ENCODE data around the gene PLVAP.
A peak's percentile ranks its signal among the peaks of the same experiment; 100 is the strongest.
"Not testable (repeated sequence)": the region's sequence is repeated elsewhere in the genome, so short reads cannot be mapped to it uniquely, and the experiment has no call there.

PLVAP gene

GRCh38 chr19:17402982-17403855 lies 26.1 kb upstream of the PLVAP start:
- DNase-seq (ENCODE audit: insufficient read length, low spot score) (no peak), FAIRE-seq (no peak)

GRCh38 chr19:17401628-17402027 lies 24.5 kb upstream of the PLVAP start:
- FAIRE-seq = no peak

GRCh38 chr19:17398902-17399527 lies 21.9 kb upstream of the PLVAP start:
- FAIRE-seq = no peak
- DNase-seq (ENCODE audit: insufficient read length, low spot score) = no peak

More at GRCh38 chr19:17401628-17402027, 24.5 kb upstream of the PLVAP start:
- DNase-seq (ENCODE audit: insufficient read length, low spot score) = no peak

- FAIRE-seq = peak; percentile 81
Measured at GRCh38 chr19:17394891-17395415, 17.8 kb upstream of the PLVAP start.

GRCh38 chr19:17393914-17394313 lies 16.8 kb upstream of the PLVAP start, which contains the start of gene CCDC194:
Gene CCDC194, minus strand, starts transcription at chr19:17394196. Its CDS starts 38 bp downstream, at chr19:17394158.
- FAIRE-seq (no peak), DNase-seq (ENCODE audit: insufficient read length, low spot score) (no peak)

More at GRCh38 chr19:17394891-17395415, 17.8 kb upstream of the PLVAP start:
- peak; percentile 72 for DNase-seq (ENCODE audit: insufficient read length, low spot score)

GRCh38 chr19:17393002-17393401 lies 15.9 kb upstream of the PLVAP start:
- FAIRE-seq (no peak), DNase-seq (ENCODE audit: insufficient read length, low spot score) (no peak)

GRCh38 chr19:17391371-17392151 lies 14.4 kb upstream of the PLVAP start:
- FAIRE-seq (peak; percentile 90), DNase-seq (ENCODE audit: insufficient read length, low spot score) (no peak)

GRCh38 chr19:17390665-17391370 lies 13.7 kb upstream of the PLVAP start:
- no peak for FAIRE-seq
- peak; percentile 97 for DNase-seq (ENCODE audit: insufficient read length, low spot score)

- FAIRE-seq (no peak), DNase-seq (ENCODE audit: insufficient read length, low spot score) (no peak)
Measured at GRCh38 chr19:17389957-17390664, 13.0 kb upstream of the PLVAP start.

- no peak for DNase-seq (ENCODE audit: insufficient read length, low spot score)
- no peak for FAIRE-seq
Measured at GRCh38 chr19:17389288-17389687, 12.1 kb upstream of the PLVAP start.

- peak; percentile 57 for DNase-seq (ENCODE audit: insufficient read length, low spot score)
- FAIRE-seq = peak; percentile 44
Measured at GRCh38 chr19:17385878-17386611, 8.9 kb upstream of the PLVAP start.

- DNase-seq (ENCODE audit: insufficient read length, low spot score) (no peak), FAIRE-seq (no peak)
Measured at GRCh38 chr19:17380426-17381138, 3.4 kb upstream of the PLVAP start.

GRCh38 chr19:17379221-17379631 lies 2.1 kb upstream of the PLVAP start:
- FAIRE-seq (no peak), DNase-seq (ENCODE audit: insufficient read length, low spot score) (no peak)

GRCh38 chr19:17378271-17378670 lies 1.1 kb upstream of the PLVAP start:
- no peak for DNase-seq (ENCODE audit: insufficient read length, low spot score)

GRCh38 chr19:17370026-17370587 lies 7.0 kb downstream of the PLVAP start:
- FAIRE-seq = peak; percentile 93

More at GRCh38 chr19:17378271-17378670, 1.1 kb upstream of the PLVAP start:
- no peak for FAIRE-seq

GRCh38 chr19:17365361-17365760 lies 11.8 kb downstream of the PLVAP start:
- DNase-seq (ENCODE audit: insufficient read length, low spot score) (no peak), FAIRE-seq (no peak)

More at GRCh38 chr19:17370026-17370587, 7.0 kb downstream of the PLVAP start:
- DNase-seq (ENCODE audit: insufficient read length, low spot score) = no peak

GRCh38 chr19:17363852-17364605 lies 13.1 kb downstream of the PLVAP start:
- not testable (repeated sequence) for FAIRE-seq; DNase-seq (ENCODE audit: insufficient read length, low spot score)

All from GM19239 (cell line).